ENCODE data around the gene COLEC11.
"Not testable (repeated sequence)": the region's sequence is repeated elsewhere in the genome, so short reads cannot be mapped to it uniquely, and the experiment has no call there.

The COLEC11 gene

DNA sequence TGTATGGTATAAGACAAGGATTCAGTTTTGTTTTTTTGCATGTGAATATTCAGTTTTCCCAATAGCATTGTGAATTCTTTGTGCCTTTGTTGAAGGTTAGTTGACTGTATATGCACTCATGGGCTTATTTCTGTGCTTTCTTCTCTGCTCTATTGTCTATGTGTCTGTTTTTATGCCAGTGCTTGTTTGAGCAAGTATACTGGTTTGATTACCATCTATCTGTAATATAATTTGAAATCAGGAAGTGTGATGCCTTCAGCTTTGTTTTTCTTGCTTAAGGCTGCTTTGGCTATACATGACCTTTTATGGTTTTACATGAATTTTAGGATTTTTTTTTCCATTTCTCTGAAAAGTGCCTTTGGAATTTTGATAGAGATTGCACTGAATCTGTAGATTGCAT is 23.5 kb downstream of the COLEC11 start:
- Histone ChIP-seq H3K9ac (ENCODE audit: low read depth, low read length) (no peak overlapping the region), H3K4me1 (ENCODE audit: insufficient read depth, low read length) (no peaks in the 10 kb centered on the region), H3K36me3 (ENCODE audit: insufficient read depth, low read length) (no peaks in the 10 kb centered on the region), H3K9me3 (ENCODE audit: control insufficient read depth, insufficient read depth, low read length) (no peaks in the 10 kb centered on the region; the same call in 1 of the 2 replicates)

DNA sequence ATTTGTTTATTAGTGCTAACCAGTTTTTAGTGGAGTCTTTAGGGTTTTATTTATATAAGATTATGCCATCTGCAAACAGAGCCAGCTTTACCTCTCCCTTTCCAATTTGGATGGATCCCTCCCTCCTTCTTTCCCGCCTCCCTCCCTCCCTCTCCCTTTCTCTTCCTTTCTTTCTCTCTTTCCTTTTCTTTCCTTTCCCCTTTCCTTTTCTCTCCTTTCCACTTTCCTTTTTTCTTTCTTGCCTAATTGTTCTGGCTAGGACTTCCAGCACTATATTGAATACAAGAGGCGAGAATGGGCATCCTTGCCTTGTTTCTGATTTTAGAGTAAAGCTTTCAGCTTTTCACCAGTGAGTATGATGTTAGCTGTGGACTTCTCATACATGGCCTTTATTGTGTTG is 24.1 kb downstream of the COLEC11 start:
- no peaks in the 10 kb centered on the region for H3K36me3 ChIP-seq (ENCODE audit: insufficient read depth, low read length)
- H3K9me3 ChIP-seq (ENCODE audit: control insufficient read depth, insufficient read depth, low read length), result no peaks in the 10 kb centered on the region; the same call in 1 of the 2 replicates
- H3K4me1 ChIP-seq (ENCODE audit: insufficient read depth, low read length), result no peaks in the 10 kb centered on the region
- H3K9ac ChIP-seq (ENCODE audit: low read depth, low read length), result no peak overlapping the region

- not testable (repeated sequence) for H3K9ac ChIP-seq (ENCODE audit: low read depth, low read length); H3K9me3 ChIP-seq (ENCODE audit: control insufficient read depth, insufficient read depth, low read length); H3K36me3 ChIP-seq (ENCODE audit: insufficient read depth, low read length); H3K4me1 ChIP-seq (ENCODE audit: insufficient read depth, low read length)
These were observed 24.7 kb downstream of the COLEC11 start for GRCh38 chr2:3619661-3620060.

- no peaks in the 10 kb centered on the region for H3K36me3 ChIP-seq (ENCODE audit: insufficient read depth, low read length)
- H3K4me1 ChIP-seq (ENCODE audit: insufficient read depth, low read length), result no peaks in the 10 kb centered on the region
- no peak overlapping the region for H3K9ac ChIP-seq (ENCODE audit: low read depth, low read length)
- no peaks in the 10 kb centered on the region; the same call in 1 of the 2 replicates for H3K9me3 ChIP-seq (ENCODE audit: control insufficient read depth, insufficient read depth, low read length)
These were observed 25.9 kb downstream of the COLEC11 start for GRCh38 chr2:3620834-3621233.

DNA sequence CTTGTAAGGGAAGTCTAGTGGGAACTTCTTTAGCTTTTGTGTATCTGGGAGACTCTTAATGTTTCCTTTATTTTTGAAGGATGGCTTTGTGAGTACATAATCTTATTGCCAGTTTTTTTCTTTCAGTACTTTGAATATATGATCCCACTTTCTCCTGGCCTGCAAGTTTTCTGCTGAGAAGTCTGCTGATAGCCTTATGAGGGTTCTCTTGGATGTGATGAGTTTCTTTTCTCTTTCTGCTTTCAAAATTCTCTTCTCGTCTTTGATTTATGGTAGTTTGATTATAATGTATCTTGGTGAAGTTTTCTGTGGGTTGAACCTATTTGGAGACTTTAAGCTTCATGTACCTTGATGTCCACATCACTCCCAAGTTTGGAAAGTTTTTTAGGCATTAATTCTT is 28.1 kb downstream of the COLEC11 start:
- no peaks in the 10 kb centered on the region for H3K4me1 ChIP-seq (ENCODE audit: insufficient read depth, low read length)
- no peaks in the 10 kb centered on the region for H3K36me3 ChIP-seq (ENCODE audit: insufficient read depth, low read length)
- no peaks in the 10 kb centered on the region for H3K9me3 ChIP-seq (ENCODE audit: control insufficient read depth, insufficient read depth, low read length)
- no peak overlapping the region for H3K9ac ChIP-seq (ENCODE audit: low read depth, low read length)

- no peak overlapping the region for H3K9ac ChIP-seq (ENCODE audit: low read depth, low read length)
- H3K4me1 ChIP-seq (ENCODE audit: insufficient read depth, low read length), result no peaks in the 10 kb centered on the region
- H3K36me3 ChIP-seq (ENCODE audit: insufficient read depth, low read length), result no peaks in the 10 kb centered on the region
These were observed 29.3 kb downstream of the COLEC11 start for GRCh38 chr2:3624059-3624794.

DNA sequence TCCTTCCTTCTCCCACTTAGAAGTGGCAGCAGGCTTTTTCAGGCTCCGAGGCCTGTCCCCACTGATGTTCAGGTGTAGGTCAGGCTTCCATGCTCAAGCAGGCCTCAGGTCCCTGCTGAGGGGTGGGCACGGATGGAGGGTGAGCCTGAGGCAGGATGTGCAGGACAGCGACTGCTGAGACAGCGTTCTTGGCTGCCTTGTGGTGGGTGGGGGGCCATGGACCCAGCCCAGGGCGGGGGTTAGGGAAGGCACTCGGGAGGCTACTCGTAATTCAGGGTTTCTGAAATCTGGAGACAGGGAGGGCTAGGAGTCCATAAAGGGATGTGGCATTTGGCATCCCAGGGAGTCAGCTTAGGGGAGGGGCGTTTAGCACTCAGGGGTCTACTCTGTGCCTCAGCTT is 30.3 kb downstream of the COLEC11 start:
- Histone ChIP-seq H3K9me3 (ENCODE audit: control insufficient read depth, insufficient read depth, low read length) (no peaks in the 10 kb centered on the region), H3K36me3 (ENCODE audit: insufficient read depth, low read length) (no peaks in the 10 kb centered on the region), H3K4me1 (ENCODE audit: insufficient read depth, low read length) (no peaks in the 10 kb centered on the region), H3K9ac (ENCODE audit: low read depth, low read length) (no peak overlapping the region)

More at GRCh38 chr2:3624059-3624794, 29.3 kb downstream of the COLEC11 start:
- no peaks in the 10 kb centered on the region for H3K9me3 ChIP-seq (ENCODE audit: control insufficient read depth, insufficient read depth, low read length)

GRCh38 chr2:3626118-3626811 is 31.4 kb downstream of the COLEC11 start:
- Histone ChIP-seq H3K36me3 (ENCODE audit: insufficient read depth, low read length) (no peaks in the 10 kb centered on the region), H3K9ac (ENCODE audit: low read depth, low read length) (no peak overlapping the region), H3K4me1 (ENCODE audit: insufficient read depth, low read length) (no peaks in the 10 kb centered on the region), H3K9me3 (ENCODE audit: control insufficient read depth, insufficient read depth, low read length) (no peaks in the 10 kb centered on the region)

DNA sequence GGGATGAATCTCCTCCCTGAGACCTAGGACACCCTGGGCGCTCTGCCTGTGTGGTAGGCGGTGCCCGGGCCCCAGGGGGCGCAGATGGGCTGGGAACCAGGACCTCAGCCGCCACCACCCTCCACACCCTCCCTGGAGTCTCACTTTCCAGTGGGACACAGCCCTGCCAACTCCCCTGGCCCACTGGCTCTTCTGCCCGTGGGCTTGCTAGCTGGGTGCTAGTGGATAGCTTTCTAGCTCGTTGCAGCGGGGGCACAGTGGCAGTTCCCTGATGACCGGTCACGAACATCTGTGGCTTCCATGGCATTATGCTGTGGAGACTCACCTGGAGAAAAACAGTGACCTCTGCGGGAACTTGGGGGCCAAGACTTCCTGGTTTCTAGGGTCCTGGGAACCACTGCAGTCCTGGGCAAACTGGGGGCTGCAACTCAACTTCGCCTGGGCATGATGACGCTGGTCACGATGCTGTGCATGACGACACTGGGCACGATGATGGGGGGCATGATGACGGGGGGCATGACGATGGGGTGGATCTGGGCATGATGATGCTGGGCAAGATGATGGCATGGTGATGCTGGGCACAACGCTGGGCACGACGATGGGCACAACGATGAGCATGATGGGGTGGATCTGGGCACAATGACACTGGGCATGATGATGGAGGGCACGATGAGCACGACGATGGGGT is 32.0 kb downstream of the COLEC11 start:
- no peaks in the 10 kb centered on the region for H3K9me3 ChIP-seq (ENCODE audit: control insufficient read depth, insufficient read depth, low read length)
- no peaks in the 10 kb centered on the region for H3K4me1 ChIP-seq (ENCODE audit: insufficient read depth, low read length)
- H3K9ac ChIP-seq (ENCODE audit: low read depth, low read length), result no peak overlapping the region
- no peaks in the 10 kb centered on the region for H3K36me3 ChIP-seq (ENCODE audit: insufficient read depth, low read length)

GRCh38 chr2:3627500-3628100 is 32.7 kb downstream of the COLEC11 start:
- Histone ChIP-seq H3K4me1 (ENCODE audit: insufficient read depth, low read length) (no peaks in the 10 kb centered on the region), H3K9me3 (ENCODE audit: control insufficient read depth, insufficient read depth, low read length) (no peaks in the 10 kb centered on the region), H3K36me3 (ENCODE audit: insufficient read depth, low read length) (no peaks in the 10 kb centered on the region), H3K9ac (ENCODE audit: low read depth, low read length) (no peak overlapping the region)

GRCh38 chr2:3628241-3628679 is 33.3 kb downstream of the COLEC11 start:
- H3K9ac ChIP-seq (ENCODE audit: low read depth, low read length), result no peak overlapping the region

GRCh38 chr2:3628800-3629199 is 33.9 kb downstream of the COLEC11 start:
- Histone ChIP-seq H3K9me3 (ENCODE audit: control insufficient read depth, insufficient read depth, low read length) (no peaks in the 10 kb centered on the region), H3K4me1 (ENCODE audit: insufficient read depth, low read length) (no peaks in the 10 kb centered on the region), H3K9ac (ENCODE audit: low read depth, low read length) (no peak overlapping the region), H3K36me3 (ENCODE audit: insufficient read depth, low read length) (no peaks in the 10 kb centered on the region)

More at GRCh38 chr2:3628241-3628679, 33.3 kb downstream of the COLEC11 start:
- Histone ChIP-seq H3K36me3 (ENCODE audit: insufficient read depth, low read length) (no peaks in the 10 kb centered on the region), H3K4me1 (ENCODE audit: insufficient read depth, low read length) (no peaks in the 10 kb centered on the region), H3K9me3 (ENCODE audit: control insufficient read depth, insufficient read depth, low read length) (no peaks in the 10 kb centered on the region)

DNA sequence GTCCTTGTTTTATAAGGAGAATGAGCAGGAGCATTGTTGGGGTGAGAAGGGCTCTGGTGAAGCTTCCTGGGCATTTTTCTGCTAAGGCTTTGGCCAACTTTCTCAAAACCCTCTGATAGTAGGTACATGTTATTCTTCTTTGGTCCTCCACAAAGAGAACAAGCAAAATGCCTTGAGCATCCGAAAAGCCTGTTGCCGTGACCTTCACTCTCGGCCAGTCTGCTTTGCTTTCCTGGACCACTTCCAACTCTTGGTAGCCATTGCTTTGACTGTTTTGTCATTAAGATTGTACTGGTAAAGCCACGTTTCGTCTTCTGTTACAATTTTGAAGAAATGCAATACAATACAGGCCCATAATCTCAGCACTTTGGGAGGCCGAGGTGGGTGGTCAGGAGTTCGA is 35.7 kb downstream of the COLEC11 start:
- no peaks in the 10 kb centered on the region for H3K4me1 ChIP-seq (ENCODE audit: insufficient read depth, low read length)
- no peak overlapping the region for H3K9ac ChIP-seq (ENCODE audit: low read depth, low read length)

GRCh38 chr2:3631161-3631850 is 36.4 kb downstream of the COLEC11 start:
- Histone ChIP-seq H3K4me1 (ENCODE audit: insufficient read depth, low read length) (no peaks in the 10 kb centered on the region), H3K36me3 (ENCODE audit: insufficient read depth, low read length) (no peaks in the 10 kb centered on the region), H3K9me3 (ENCODE audit: control insufficient read depth, insufficient read depth, low read length) (no peaks in the 10 kb centered on the region), H3K9ac (ENCODE audit: low read depth, low read length) (no peak overlapping the region)

More for the DNA sequence above, 35.7 kb downstream of the COLEC11 start:
- no peaks in the 10 kb centered on the region for H3K9me3 ChIP-seq (ENCODE audit: control insufficient read depth, insufficient read depth, low read length)
- no peaks in the 10 kb centered on the region for H3K36me3 ChIP-seq (ENCODE audit: insufficient read depth, low read length)
